Neural cell (in vitro differentiated cells): ENCODE measurements around the gene CPEB1. TPM values are rescaled to one million over a fixed set of nuclear protein-coding genes. Genes with fewer than 3 reads are reported as not detected.
"Not testable (repeated sequence)": the region's sequence is repeated elsewhere in the genome, so short reads cannot be mapped to it uniquely, and the experiment has no call there.

Source experiments
- H2AFZ ChIP-seq: fragments of 200-600, 300-800 bp; sonication (generic), shearing (Covaris generic); 2 replicates; pipeline ENCODE4 v1.6.0; 2014; ENCODE audit warnings: low read depth, mild to moderate bottlenecking, antibody characterized with exemption, low read length, moderate library complexity
- H3F3A ChIP-seq: fragments of 200-600 bp; shearing (Covaris generic); 2 replicates; pipeline ENCODE4 v1.6.1; 2016; ENCODE audit warnings: mild to moderate bottlenecking, moderate library complexity, mixed read lengths, antibody characterized with exemption, low read length; ENCODE audit not compliant: insufficient read depth, poor library complexity, severe bottlenecking
- H3K27ac ChIP-seq: fragments of 200-600, 300-800 bp; sonication (generic), shearing (Covaris generic); 2 replicates; pipeline ENCODE4 v1.5.1; 2014; ENCODE audit warnings: mild to moderate bottlenecking, low read length, moderate library complexity
- H3K27me3 ChIP-seq: fragments of 300-800, 200-600 bp; sonication (generic), shearing (Covaris generic); 2 replicates; pipeline ENCODE4 v1.6.0; 2014; ENCODE audit warnings: mild to moderate bottlenecking, low read depth, low read length, moderate library complexity; ENCODE audit not compliant: insufficient read depth
- H3K36me3 ChIP-seq: fragments of 300-800, 200-600 bp; sonication (generic), shearing (Covaris generic); 2 replicates; pipeline ENCODE4 v1.5.1; 2014; ENCODE audit warnings: mild to moderate bottlenecking, antibody characterized with exemption, low read length, moderate library complexity; ENCODE audit not compliant: insufficient read depth
- H3K4me2 ChIP-seq: fragments of 300-800, 200-600 bp; sonication (generic), shearing (Covaris generic); 2 replicates; pipeline ENCODE4 v1.6.0; 2014; ENCODE audit warnings: mild to moderate bottlenecking, low read length
- H3K4me3 ChIP-seq: fragments of 300-800, 200-600 bp; sonication (generic), shearing (Covaris generic); 2 replicates; pipeline ENCODE4 v1.5.1; 2014; ENCODE audit warnings: mild to moderate bottlenecking, low read length, moderate library complexity
- H3K79me2 ChIP-seq: fragments of 200-600 bp; shearing (Covaris generic); replicated peaks from 2 replicates; pipeline ENCODE4 v1.6.0; 2014; ENCODE audit warnings: mild to moderate bottlenecking, low read length, moderate library complexity; ENCODE audit not compliant: insufficient read depth
- H3K9ac ChIP-seq: fragments of 300-800, 200-600 bp; sonication (generic), shearing (Covaris generic); 2 replicates; pipeline ENCODE4 v1.6.1; 2016; ENCODE audit warnings: mild to moderate bottlenecking, low read length, mixed read lengths
- H3K9me2 ChIP-seq: fragments of 200-600 bp; shearing (Covaris generic); 2 replicates; pipeline ENCODE4 v1.6.1; 2016; ENCODE audit warnings: mild to moderate bottlenecking, low read length, mixed read lengths; ENCODE audit not compliant: insufficient read depth
- H3K9me3 ChIP-seq: fragments of 200-600, 300-800 bp; sonication (generic), shearing (Covaris generic); 2 replicates; pipeline ENCODE4 v1.6.1; 2016; ENCODE audit warnings: mild to moderate bottlenecking, mixed run types, low read length, moderate library complexity, mixed read lengths
- H4K20me1 ChIP-seq: fragments of 200-600 bp; shearing (Covaris generic); 2 replicates; pipeline ENCODE4 v1.6.1; 2016; ENCODE audit warnings: mild to moderate bottlenecking, mixed run types; ENCODE audit not compliant: insufficient read depth
- CTCF ChIP-seq: fragments of 450-650 bp; IDR thresholded peaks from 2 replicates; pipeline ENCODE4 v1.5.1; 2014; ENCODE audit warnings: antibody characterized with exemption, mild to moderate bottlenecking, moderate library complexity; ENCODE audit not compliant: poor library complexity, severe bottlenecking
- EP300 ChIP-seq: fragments of 450-650 bp; conservative IDR thresholded peaks from 2 replicates; pipeline ENCODE4 v1.6.1; 2014; ENCODE audit warnings: antibody characterized with exemption, mild to moderate bottlenecking, moderate library complexity; ENCODE audit not compliant: poor library complexity, severe bottlenecking
- EZH2 ChIP-seq: fragments of 200-600, 300-800 bp; shearing (Covaris generic), sonication (generic); IDR thresholded peaks from 2 replicates; pipeline ENCODE4 v1.6.1; 2014; ENCODE audit warnings: antibody characterized with exemption, low read length, borderline replicate concordance, mild to moderate bottlenecking; ENCODE audit not compliant: insufficient read depth, poor library complexity, severe bottlenecking
- MXI1 ChIP-seq: fragments of 450-650 bp; conservative IDR thresholded peaks from 2 replicates; pipeline ENCODE4 v1.6.1; 2014; ENCODE audit warnings: antibody characterized with exemption, mild to moderate bottlenecking; ENCODE audit not compliant: poor library complexity, severe bottlenecking
- POLR2AphosphoS5 ChIP-seq: IDR thresholded peaks from 2 replicates; pipeline ENCODE4 v1.6.1; 2012
- RAD21 ChIP-seq: fragments of 450-650 bp; conservative IDR thresholded peaks from 2 replicates; pipeline ENCODE4 v1.6.1; 2014; ENCODE audit warnings: antibody characterized with exemption, mild to moderate bottlenecking, moderate library complexity
- REST ChIP-seq: IDR thresholded peaks from 2 replicates; pipeline ENCODE4 v1.6.1; 2012; ENCODE audit warnings: borderline replicate concordance
- SMC3 ChIP-seq: fragments of 450-650 bp; conservative IDR thresholded peaks from 2 replicates; pipeline ENCODE4 v1.6.1; 2014; ENCODE audit warnings: antibody characterized with exemption, mild to moderate bottlenecking, moderate library complexity; ENCODE audit not compliant: poor library complexity
- TAF1 ChIP-seq: IDR thresholded peaks from 2 replicates; pipeline ENCODE4 v1.6.1; 2012; ENCODE audit warnings: low read depth
- polyA plus RNA-seq: library from polyadenylated mRNA; depleted of rRNA; stranded (reverse); fragments of >200 nt; gene quantifications from 2 replicates; pipeline ENCODE4 v1.2.3, GENCODE V29; 2014

The CPEB1 gene
- polyA plus RNA-seq, 1 donor from 2014 or later, result 0.61 TPM

DNA sequence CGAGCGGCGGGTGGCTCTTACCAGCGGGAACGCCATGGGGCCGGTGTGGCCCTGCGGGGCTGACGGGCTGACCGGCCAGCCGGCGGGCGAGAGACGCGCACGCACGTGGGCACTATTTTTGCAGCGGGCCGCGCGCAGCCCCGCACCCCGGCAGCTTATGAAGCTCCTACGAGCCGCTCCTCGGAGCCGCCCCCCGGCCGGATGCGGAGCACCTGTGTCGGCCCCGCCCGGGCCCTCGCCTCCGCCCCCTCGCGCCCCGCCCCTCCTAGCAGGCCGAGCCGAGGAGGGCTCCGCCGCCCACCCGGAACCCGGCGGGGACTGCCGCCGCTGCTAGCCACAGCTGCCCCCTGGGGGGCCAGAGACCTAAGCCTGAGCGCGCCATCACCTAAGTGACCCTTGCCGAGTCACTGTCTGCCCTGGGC, 683 bp upstream of the CPEB1 start:
- Histone ChIP-seq H3K27ac (no peak overlapping the region), H3K27me3 (peaks cover 64% of the 10 kb centered on the region), H3K9ac (peak overlapping the region; percentile 34)

DNA sequence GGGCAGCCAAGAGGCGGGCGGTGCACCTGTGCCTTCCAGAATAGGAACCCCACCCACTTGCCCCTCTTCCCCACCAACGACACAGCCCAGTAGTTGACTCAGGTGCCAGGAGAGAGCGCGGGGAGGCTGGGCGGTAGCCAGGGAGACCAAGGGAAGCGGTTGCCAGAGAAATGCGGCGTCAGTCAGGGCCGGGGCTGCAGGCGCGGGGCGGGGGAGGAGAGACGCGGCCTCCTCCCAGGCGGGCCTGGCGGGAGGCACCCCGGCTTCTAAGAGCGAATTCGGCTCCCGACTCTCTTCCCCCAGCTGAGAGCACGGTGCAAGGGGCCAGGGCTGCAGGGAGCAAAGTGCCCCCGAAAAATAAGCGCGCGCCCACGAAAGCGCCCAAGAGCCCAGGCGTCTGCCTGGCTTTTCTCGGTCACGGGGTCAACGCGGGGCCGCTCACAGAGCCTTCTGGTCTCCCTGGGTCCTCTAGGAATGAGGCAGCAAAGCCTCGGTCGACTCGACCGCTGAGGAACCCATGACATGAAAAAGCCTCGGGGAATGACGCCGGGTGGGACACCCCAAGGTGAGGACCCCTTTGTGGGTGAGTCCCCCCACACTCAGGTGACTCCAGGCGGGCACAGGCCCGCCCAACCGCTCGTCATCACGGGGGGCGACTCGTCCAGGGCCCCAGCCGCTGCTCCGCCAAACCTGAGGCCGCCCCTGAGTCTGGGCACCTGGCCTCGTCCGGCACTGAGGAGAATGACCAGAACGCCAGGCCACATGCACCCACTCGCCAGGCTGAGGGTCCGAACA, 716 bp downstream of the CPEB1 start:
- no peak overlapping the region for H3K4me2 ChIP-seq
- no peak overlapping the region for H3K27ac ChIP-seq
- H3K79me2 ChIP-seq, result no peaks in the 10 kb centered on the region
- H2AFZ ChIP-seq, result no peak overlapping the region
- no peaks in the 10 kb centered on the region for H3K9me3 ChIP-seq
- H3K9ac ChIP-seq, result no peak overlapping the region
- H3F3A ChIP-seq, result no peaks in the 10 kb centered on the region
- no peak for TF ChIP-seq CTCF
- no peak for TF ChIP-seq POLR2AphosphoS5
- no peak for TF ChIP-seq EZH2
- no peak for TF ChIP-seq EP300
- TF ChIP-seq REST, result no peak
- TF ChIP-seq MXI1, result no peak
- TF ChIP-seq SMC3, result no peak
- TF ChIP-seq TAF1, result no peak
- TF ChIP-seq RAD21, result no peak
- no peaks in the 10 kb centered on the region for H3K9me2 ChIP-seq
- peak overlapping the region; percentile 65 for H3K4me3 ChIP-seq
- peaks cover 64% of the 10 kb centered on the region for H3K27me3 ChIP-seq
- H4K20me1 ChIP-seq, result no peaks in the 10 kb centered on the region
- H3K36me3 ChIP-seq, result no peaks in the 10 kb centered on the region

More for the DNA sequence above, 683 bp upstream of the CPEB1 start:
- Histone ChIP-seq H3K79me2 (no peaks in the 10 kb centered on the region), H3K36me3 (no peaks in the 10 kb centered on the region), H2AFZ (no peak overlapping the region), H3K9me3 (no peaks in the 10 kb centered on the region), H3K4me3 (peak overlapping the region; percentile 65), H3K9me2 (no peaks in the 10 kb centered on the region), H4K20me1 (no peaks in the 10 kb centered on the region), H3K4me2 (no peak overlapping the region), H3F3A (no peaks in the 10 kb centered on the region)
- TF ChIP-seq TAF1, result no peak
- TF ChIP-seq MXI1, result peak; percentile 28
- no peak for TF ChIP-seq EP300

GRCh38 chr15:82644967-82645852, 2.0 kb downstream of the CPEB1 start:
- not testable (repeated sequence) for H3K9ac ChIP-seq, H3K4me2 ChIP-seq, H2AFZ ChIP-seq, H3K79me2 ChIP-seq, H3K27ac ChIP-seq, H3K4me3 ChIP-seq, H3K36me3 ChIP-seq, H3K9me3 ChIP-seq, H4K20me1 ChIP-seq, H3K9me2 ChIP-seq, H3F3A ChIP-seq
- H3K27me3 ChIP-seq, result peaks cover 66% of the 10 kb centered on the region
